ENCODE data around the gene STXBP5. TPM values are rescaled to one million over a fixed set of nuclear protein-coding genes. Genes with fewer than 3 reads are reported as not detected.

The STXBP5 gene
- total RNA-seq, 2 experiments from 2014 or later, result 19.6 to 21.2 TPM

GRCh38 chr6:147204843-147205311 is 660 bp downstream of the STXBP5 start:
- peaks cover 30% of the 10 kb centered on the region for H3K4me1 Mint-ChIP-seq (ENCODE audit: low read depth)
- peak overlapping the region; percentile 67 for H3K27ac Mint-ChIP-seq

DNA sequence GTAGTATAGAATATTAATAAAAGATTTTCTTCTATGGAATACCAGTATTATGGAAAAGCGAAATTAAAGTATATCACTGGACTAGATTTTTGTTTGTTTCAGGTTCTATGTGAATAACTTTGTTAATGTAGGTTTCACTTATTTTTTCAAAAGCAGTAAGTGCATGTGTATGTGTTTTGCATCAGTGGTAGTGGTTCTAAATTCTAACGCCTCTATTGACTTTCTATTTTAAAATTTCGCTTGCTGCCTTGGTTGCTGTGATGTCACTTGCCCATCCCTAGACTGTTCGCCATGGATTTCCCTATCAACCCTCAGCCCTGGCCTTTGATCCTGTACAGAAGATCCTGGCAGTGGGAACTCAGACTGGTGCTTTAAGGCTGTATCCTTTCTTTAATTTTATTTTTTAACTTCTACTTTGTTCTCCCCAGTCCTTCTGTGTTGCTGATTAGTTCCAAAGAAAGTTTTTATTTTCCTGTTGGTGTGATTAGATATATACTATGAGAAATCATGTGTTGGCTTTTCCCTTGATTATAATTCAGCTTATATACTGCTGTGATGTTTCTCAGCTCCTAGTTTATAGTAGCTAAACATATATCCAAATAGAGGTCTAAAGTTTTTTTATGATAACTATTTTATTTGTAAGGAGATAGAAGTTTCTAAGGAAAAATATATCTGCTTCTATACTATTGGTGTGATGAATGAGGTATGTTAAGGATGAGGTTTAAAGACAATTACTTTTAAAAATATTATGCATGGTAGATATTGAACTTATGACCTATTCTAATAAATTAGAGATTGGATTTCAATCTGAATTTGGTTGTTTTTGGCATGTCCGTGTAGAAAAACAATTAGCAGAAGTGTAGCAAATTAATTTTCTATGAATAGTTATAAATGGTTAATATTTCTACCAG is 1.7 kb downstream of the STXBP5 start:
- CTCF ChIA-PET, result no interaction called here
- no peak overlapping the region for H3K27ac Mint-ChIP-seq

More at GRCh38 chr6:147204843-147205311, 660 bp downstream of the STXBP5 start:
- peaks cover 18% of the 10 kb centered on the region for H3K36me3 Mint-ChIP-seq (ENCODE audit: low read depth)
- no peaks in the 10 kb centered on the region for H3K9me3 Mint-ChIP-seq (ENCODE audit: insufficient read depth)
- no peaks in the 10 kb centered on the region for H3K27me3 Mint-ChIP-seq (ENCODE audit: low read depth)
- no peak for DNase-seq
- ChIA-PET CTCF (interaction anchor here (0.7 kb wide), 1 partner anchor 928 kb away, joined by 3 read pairs; no protein-coding TSS in a partner anchor), POLR2A (interaction anchor here (0.9 to 1.3 kb wide), 2 partner anchors 10 to 31 kb away, joined by 3 to 4 read pairs; no protein-coding TSS in a partner anchor)
- no peak for ATAC-seq
- peak overlapping the region; percentile 89 for H3K4me3 Mint-ChIP-seq

DNA sequence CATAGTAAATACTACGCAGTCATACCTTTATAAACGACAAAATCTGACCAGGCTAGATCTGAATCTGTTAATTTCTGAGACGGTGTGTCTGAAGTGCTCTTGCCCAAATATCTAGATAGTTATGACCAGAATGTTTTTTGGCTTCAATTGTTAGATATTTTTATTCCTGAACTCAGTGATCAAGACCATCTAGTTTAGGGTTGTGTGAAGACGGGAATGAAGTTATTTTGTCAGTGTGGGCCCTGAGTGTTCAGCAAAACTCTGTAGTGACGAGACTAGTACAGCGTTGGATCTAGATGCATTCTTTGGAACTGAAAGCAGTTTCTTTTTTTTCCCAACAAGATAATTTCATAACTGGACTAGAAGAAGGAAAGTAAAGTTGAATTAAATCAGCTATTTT is 3.1 kb downstream of the STXBP5 start:
- POLR2A ChIA-PET, result no interaction called here
- peaks cover 22% of the 10 kb centered on the region for H3K36me3 Mint-ChIP-seq (ENCODE audit: low read depth)
- no peak overlapping the region for H3K4me3 Mint-ChIP-seq

More for the DNA sequence above, 1.7 kb downstream of the STXBP5 start:
- H3K9me3 Mint-ChIP-seq (ENCODE audit: insufficient read depth), result no peaks in the 10 kb centered on the region
- H3K27me3 Mint-ChIP-seq (ENCODE audit: low read depth), result no peaks in the 10 kb centered on the region
- peaks cover 30% of the 10 kb centered on the region for H3K4me1 Mint-ChIP-seq (ENCODE audit: low read depth)
- peaks cover 20% of the 10 kb centered on the region for H3K36me3 Mint-ChIP-seq (ENCODE audit: low read depth)
- POLR2A ChIA-PET, result no interaction called here
- DNase-seq (no peak), ATAC-seq (no peak)
- H3K4me3 Mint-ChIP-seq, result peak overlapping the region; percentile 89

GRCh38 chr6:147207837-147208754 is 3.9 kb downstream of the STXBP5 start:
- Mint-ChIP-seq H3K4me3 (no peak overlapping the region), H3K36me3 (ENCODE audit: low read depth) (peaks cover 24% of the 10 kb centered on the region), H3K27me3 (ENCODE audit: low read depth) (no peaks in the 10 kb centered on the region), H3K9me3 (ENCODE audit: insufficient read depth) (no peaks in the 10 kb centered on the region), H3K4me1 (ENCODE audit: low read depth) (peaks cover 20% of the 10 kb centered on the region), H3K27ac (no peak overlapping the region)
- DNase-seq, result no peak
- POLR2A ChIA-PET, result no interaction called here
- no peak for ATAC-seq
- CTCF ChIA-PET, result no interaction called here

More for the DNA sequence above, 3.1 kb downstream of the STXBP5 start:
- ATAC-seq (no peak), DNase-seq (no peak)
- no peaks in the 10 kb centered on the region for H3K27me3 Mint-ChIP-seq (ENCODE audit: low read depth)
- no peak overlapping the region for H3K27ac Mint-ChIP-seq
- H3K9me3 Mint-ChIP-seq (ENCODE audit: insufficient read depth), result no peaks in the 10 kb centered on the region
- peaks cover 20% of the 10 kb centered on the region for H3K4me1 Mint-ChIP-seq (ENCODE audit: low read depth)
- CTCF ChIA-PET, result no interaction called here

- DNase-seq (no peak), ATAC-seq (no peak)
- CTCF ChIA-PET, result no interaction called here
- peaks cover 21% of the 10 kb centered on the region for H3K36me3 Mint-ChIP-seq (ENCODE audit: low read depth)
- no peak overlapping the region for H3K27ac Mint-ChIP-seq
- H3K9me3 Mint-ChIP-seq (ENCODE audit: insufficient read depth), result no peaks in the 10 kb centered on the region
- H3K4me3 Mint-ChIP-seq, result no peak overlapping the region
- no peaks in the 10 kb centered on the region for H3K27me3 Mint-ChIP-seq (ENCODE audit: low read depth)
- POLR2A ChIA-PET, result no interaction called here
- H3K4me1 Mint-ChIP-seq (ENCODE audit: low read depth), result peaks cover 18% of the 10 kb centered on the region
Measured at GRCh38 chr6:147209762-147210449, 5.7 kb downstream of the STXBP5 start.

GRCh38 chr6:147211349-147211748 is 7.1 kb downstream of the STXBP5 start:
- Mint-ChIP-seq H3K36me3 (ENCODE audit: low read depth) (peaks cover 21% of the 10 kb centered on the region), H3K4me1 (ENCODE audit: low read depth) (peaks cover 8% of the 10 kb centered on the region), H3K27ac (no peak overlapping the region), H3K27me3 (ENCODE audit: low read depth) (no peaks in the 10 kb centered on the region), H3K9me3 (ENCODE audit: insufficient read depth) (no peaks in the 10 kb centered on the region), H3K4me3 (no peak overlapping the region)
- no peak for ATAC-seq
- no peak for DNase-seq
- ChIA-PET POLR2A (no interaction called here), CTCF (no interaction called here)

DNA sequence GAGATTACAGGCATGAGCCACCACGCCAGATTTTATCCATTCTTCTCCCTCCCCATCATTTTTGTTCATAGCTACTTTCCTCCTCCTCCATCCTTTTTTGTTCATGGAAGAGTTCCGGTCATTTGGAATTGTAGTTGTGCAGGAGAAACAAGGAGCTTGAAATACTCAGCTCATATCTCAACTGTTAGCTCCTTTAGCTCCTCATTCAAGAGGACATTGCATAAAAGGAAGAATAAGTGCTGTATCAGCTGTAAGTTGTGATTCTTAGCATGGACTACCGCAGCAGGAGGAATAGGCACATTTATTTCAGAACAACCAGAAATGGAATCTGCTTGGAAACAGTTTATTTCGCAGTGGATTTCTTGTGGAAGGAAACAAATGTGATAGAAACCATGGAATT is 7.6 kb downstream of the STXBP5 start:
- ChIA-PET POLR2A (no interaction called here), CTCF (no interaction called here)
- Mint-ChIP-seq H3K27me3 (ENCODE audit: low read depth) (no peaks in the 10 kb centered on the region), H3K4me3 (no peak overlapping the region), H3K27ac (no peak overlapping the region), H3K4me1 (ENCODE audit: low read depth) (peaks cover 8% of the 10 kb centered on the region), H3K36me3 (ENCODE audit: low read depth) (peaks cover 21% of the 10 kb centered on the region), H3K9me3 (ENCODE audit: insufficient read depth) (no peaks in the 10 kb centered on the region)
- DNase-seq (no peak), ATAC-seq (no peak)

GRCh38 chr6:147212622-147213021 is 8.4 kb downstream of the STXBP5 start:
- H3K4me3 Mint-ChIP-seq, result no peak overlapping the region
- DNase-seq, result no peak
- H3K9me3 Mint-ChIP-seq (ENCODE audit: insufficient read depth), result no peaks in the 10 kb centered on the region
- peaks cover 2% of the 10 kb centered on the region for H3K4me1 Mint-ChIP-seq (ENCODE audit: low read depth)
- ChIA-PET CTCF (no interaction called here), POLR2A (no interaction called here)
- no peak for ATAC-seq
- H3K36me3 Mint-ChIP-seq (ENCODE audit: low read depth), result peaks cover 15% of the 10 kb centered on the region
- H3K27me3 Mint-ChIP-seq (ENCODE audit: low read depth), result no peaks in the 10 kb centered on the region
- no peak overlapping the region for H3K27ac Mint-ChIP-seq

DNA sequence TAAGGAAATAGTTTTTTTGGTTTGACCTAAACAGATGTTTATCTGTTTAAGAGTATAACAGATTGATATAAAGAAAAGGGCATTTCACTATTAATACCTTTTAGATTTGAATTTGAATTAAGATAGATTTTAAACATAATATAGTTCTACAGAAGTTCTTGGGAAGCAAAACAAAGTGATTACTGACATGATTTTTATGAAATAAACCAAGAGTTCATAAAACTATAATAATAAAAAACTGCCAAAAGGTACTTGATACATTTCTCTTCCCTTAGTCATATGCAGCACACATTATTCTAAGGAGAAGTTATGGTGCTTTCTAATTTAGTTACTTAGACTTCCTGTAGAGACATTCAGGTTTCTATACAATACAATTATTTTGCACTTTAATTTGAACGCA is 9.6 kb downstream of the STXBP5 start:
- ChIA-PET POLR2A (no interaction called here), CTCF (no interaction called here)
- H3K4me1 Mint-ChIP-seq (ENCODE audit: low read depth), result no peaks in the 10 kb centered on the region
- H3K27ac Mint-ChIP-seq, result no peak overlapping the region
- no peak for ATAC-seq
- no peaks in the 10 kb centered on the region for H3K9me3 Mint-ChIP-seq (ENCODE audit: insufficient read depth)
- no peak for DNase-seq
- H3K36me3 Mint-ChIP-seq (ENCODE audit: low read depth), result peaks cover 14% of the 10 kb centered on the region
- H3K27me3 Mint-ChIP-seq (ENCODE audit: low read depth), result no peaks in the 10 kb centered on the region
- no peak overlapping the region for H3K4me3 Mint-ChIP-seq

DNA sequence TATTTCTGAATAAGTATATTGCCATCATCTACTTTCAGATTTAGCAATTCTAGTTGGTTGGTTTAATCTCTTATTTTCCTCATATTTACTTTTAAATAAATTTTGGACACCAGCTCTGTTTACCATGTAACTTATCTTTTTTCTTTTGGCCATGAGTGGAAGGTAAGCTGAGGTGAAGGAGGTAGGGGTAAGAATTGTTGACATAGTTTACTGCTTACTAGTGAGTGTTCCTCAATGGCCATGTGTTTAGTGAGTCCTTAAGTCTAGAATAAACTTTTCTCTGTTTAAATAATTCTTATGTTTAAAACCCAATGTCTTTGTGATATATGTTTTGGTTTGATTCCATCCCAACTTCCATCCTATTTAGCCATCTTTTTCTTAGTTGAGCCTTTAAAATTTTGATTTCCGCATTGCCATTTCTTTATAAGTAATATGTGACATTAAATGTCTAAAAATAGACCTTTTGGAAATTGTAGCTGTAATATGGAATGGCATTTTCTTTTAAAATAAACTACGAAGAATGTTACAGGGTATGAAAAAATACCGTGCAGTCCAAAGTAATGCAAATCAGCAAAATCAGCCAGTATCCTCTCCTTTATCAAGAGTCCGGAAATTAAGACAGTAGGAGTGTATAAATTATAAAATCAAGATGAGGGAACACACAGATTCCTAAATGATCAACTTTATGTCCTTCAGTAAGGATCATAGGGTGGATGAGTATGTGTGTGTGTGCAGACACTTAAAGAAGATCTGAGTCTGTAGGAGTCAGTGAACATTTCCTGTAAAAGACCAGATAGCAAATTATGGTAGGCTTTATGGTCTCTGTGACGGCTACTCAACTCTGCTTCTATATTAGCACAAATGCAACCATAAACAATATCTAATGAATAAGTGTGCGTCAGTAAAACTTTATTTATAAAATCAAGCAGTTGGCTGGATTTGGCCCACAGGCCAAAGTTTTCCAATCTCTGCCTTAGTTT is 10.3 kb downstream of the STXBP5 start:
- Mint-ChIP-seq H3K4me1 (ENCODE audit: low read depth) (no peaks in the 10 kb centered on the region), H3K27ac (no peak overlapping the region), H3K9me3 (ENCODE audit: insufficient read depth) (no peaks in the 10 kb centered on the region), H3K4me3 (no peak overlapping the region), H3K36me3 (ENCODE audit: low read depth) (peaks cover 19% of the 10 kb centered on the region), H3K27me3 (ENCODE audit: low read depth) (no peaks in the 10 kb centered on the region)
- CTCF ChIA-PET, result no interaction called here
- ATAC-seq (no peak), DNase-seq (no peak)
- POLR2A ChIA-PET, result no interaction called here

DNA sequence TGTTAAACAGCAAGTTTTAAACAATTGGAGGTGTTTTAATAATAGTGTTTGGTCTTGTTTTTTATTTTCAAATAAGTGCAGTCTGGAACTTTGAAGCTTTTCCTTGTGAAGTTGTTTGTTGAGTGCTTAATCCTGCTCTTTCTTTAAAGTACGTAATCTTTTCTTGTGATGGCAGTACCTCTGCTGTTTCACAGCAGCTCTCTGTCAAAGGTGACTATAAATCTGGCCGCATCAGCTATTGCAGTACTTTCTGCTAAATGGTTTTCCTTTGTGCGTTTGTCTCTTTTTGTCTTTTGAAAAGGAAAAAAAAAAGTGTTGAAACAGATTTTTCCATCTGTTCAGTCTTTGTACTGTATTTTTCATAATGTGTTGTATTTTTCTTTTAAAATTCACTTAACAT is 12.7 kb downstream of the STXBP5 start:
- ChIA-PET CTCF (no interaction called here), POLR2A (interaction anchor here (1.5 kb wide), 1 partner anchor 15 kb away, joined by 3 read pairs; no protein-coding TSS in a partner anchor)
- no peaks in the 10 kb centered on the region for H3K9me3 Mint-ChIP-seq (ENCODE audit: insufficient read depth)
- no peak overlapping the region for H3K27ac Mint-ChIP-seq
- ATAC-seq (no peak), DNase-seq (no peak)
- no peaks in the 10 kb centered on the region for H3K4me1 Mint-ChIP-seq (ENCODE audit: low read depth)
- no peaks in the 10 kb centered on the region for H3K27me3 Mint-ChIP-seq (ENCODE audit: low read depth)
- no peak overlapping the region for H3K4me3 Mint-ChIP-seq
- H3K36me3 Mint-ChIP-seq (ENCODE audit: low read depth), result peaks cover 25% of the 10 kb centered on the region
